ENCODE results near the gene GCNT1.
"Not testable (repeated sequence)": the region's sequence is repeated elsewhere in the genome, so short reads cannot be mapped to it uniquely, and the experiment has no call there.

GCNT1 gene

GRCh38 chr9:76425677-76426453, 33.1 kb upstream of the GCNT1 start:
- no peak for DNase-seq (ENCODE audit: low read depth)
- H3K9ac ChIP-seq (ENCODE audit: low read length): no peak overlapping the region
- no peaks in the 10 kb centered on the region for H3K27me3 ChIP-seq (replicated peaks; ENCODE audit: control insufficient read depth, insufficient read depth, low read length)
- H3K4me1 ChIP-seq (ENCODE audit: control insufficient read depth, insufficient read depth, low read length): no peaks in the 10 kb centered on the region
- no peaks in the 10 kb centered on the region for H3K36me3 ChIP-seq (ENCODE audit: control insufficient read depth, insufficient read depth, low read length, severe bottlenecking)
- H3K4me3 ChIP-seq (ENCODE audit: low read length): no peak overlapping the region
- H3K9me3 ChIP-seq (ENCODE audit: control insufficient read depth, low read length): no peaks in the 10 kb centered on the region

DNA sequence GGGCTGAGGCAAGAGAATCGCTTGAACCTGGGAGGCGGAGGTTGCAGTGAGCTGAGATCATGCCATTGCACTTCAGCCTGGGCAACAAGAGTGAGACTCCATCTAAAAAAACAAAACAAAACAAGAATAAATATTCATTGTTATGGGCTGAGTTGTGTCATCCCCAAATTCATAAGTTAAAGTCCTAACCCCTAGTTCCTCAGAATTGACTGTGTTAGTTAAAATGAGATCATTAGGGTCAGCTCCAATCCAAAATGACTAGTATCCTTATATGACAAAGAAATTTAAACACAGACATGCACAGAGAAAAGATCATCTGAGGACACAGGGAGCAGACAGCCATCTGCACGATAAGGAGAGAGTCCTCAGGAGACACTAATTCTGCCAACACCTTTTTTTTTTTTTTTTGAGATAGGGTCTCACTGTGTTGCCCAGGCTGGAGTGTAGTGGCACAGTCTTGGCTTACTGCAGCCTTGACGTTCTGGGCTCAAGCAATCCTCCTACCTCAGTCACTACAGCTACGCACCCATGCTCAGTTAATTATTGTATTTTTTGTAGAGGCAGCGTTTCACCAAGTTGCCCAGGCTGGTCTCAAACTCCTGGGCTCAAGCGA, 32.1 kb upstream of the GCNT1 start:
- no peak for DNase-seq (ENCODE audit: low read depth)
- Histone ChIP-seq H3K27me3 (replicated peaks; ENCODE audit: control insufficient read depth, insufficient read depth, low read length) (no peaks in the 10 kb centered on the region), H3K9ac (ENCODE audit: low read length) (no peak overlapping the region), H3K4me3 (ENCODE audit: low read length) (no peak overlapping the region), H3K4me1 (ENCODE audit: control insufficient read depth, insufficient read depth, low read length) (no peaks in the 10 kb centered on the region), H3K36me3 (ENCODE audit: control insufficient read depth, insufficient read depth, low read length, severe bottlenecking) (no peaks in the 10 kb centered on the region), H3K9me3 (ENCODE audit: control insufficient read depth, low read length) (no peaks in the 10 kb centered on the region)

GRCh38 chr9:76431601-76432000, 27.4 kb upstream of the GCNT1 start:
- Histone ChIP-seq H3K4me1 (ENCODE audit: control insufficient read depth, insufficient read depth, low read length) (no peaks in the 10 kb centered on the region), H3K9ac (ENCODE audit: low read length) (no peak overlapping the region), H3K27me3 (replicated peaks; ENCODE audit: control insufficient read depth, insufficient read depth, low read length) (no peaks in the 10 kb centered on the region), H3K4me3 (ENCODE audit: low read length) (no peak overlapping the region), H3K9me3 (ENCODE audit: control insufficient read depth, low read length) (no peaks in the 10 kb centered on the region), H3K36me3 (ENCODE audit: control insufficient read depth, insufficient read depth, low read length, severe bottlenecking) (no peaks in the 10 kb centered on the region)
- DNase-seq (ENCODE audit: low read depth): no peak

DNA sequence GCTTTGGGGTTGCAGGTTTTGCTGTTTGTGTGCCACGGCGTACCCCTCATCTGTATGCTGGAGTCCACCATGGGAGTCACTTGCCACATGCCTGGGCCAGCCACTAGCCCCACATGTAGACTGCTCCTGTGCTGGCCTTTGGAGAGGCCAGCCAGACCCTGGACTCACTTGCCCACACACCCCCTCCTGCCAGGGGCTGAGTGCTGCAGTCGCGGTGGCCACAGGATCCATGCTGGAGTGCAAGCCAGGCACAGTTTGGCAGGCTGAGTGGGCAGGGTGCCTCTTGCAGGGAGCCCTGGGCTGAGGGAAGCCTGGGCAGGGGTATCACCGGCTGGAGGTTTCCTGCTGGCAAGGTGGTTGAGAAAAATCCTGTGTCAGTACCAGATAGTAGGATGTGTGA, 25.6 kb upstream of the GCNT1 start:
- no peaks in the 10 kb centered on the region for H3K36me3 ChIP-seq (ENCODE audit: control insufficient read depth, insufficient read depth, low read length, severe bottlenecking)
- no peak overlapping the region for H3K4me3 ChIP-seq (ENCODE audit: low read length)
- no peak overlapping the region for H3K9ac ChIP-seq (ENCODE audit: low read length)
- no peaks in the 10 kb centered on the region for H3K4me1 ChIP-seq (ENCODE audit: control insufficient read depth, insufficient read depth, low read length)
- no peaks in the 10 kb centered on the region for H3K9me3 ChIP-seq (ENCODE audit: control insufficient read depth, low read length)
- H3K27me3 ChIP-seq (replicated peaks; ENCODE audit: control insufficient read depth, insufficient read depth, low read length): no peaks in the 10 kb centered on the region
- no peak for DNase-seq (ENCODE audit: low read depth)

DNA sequence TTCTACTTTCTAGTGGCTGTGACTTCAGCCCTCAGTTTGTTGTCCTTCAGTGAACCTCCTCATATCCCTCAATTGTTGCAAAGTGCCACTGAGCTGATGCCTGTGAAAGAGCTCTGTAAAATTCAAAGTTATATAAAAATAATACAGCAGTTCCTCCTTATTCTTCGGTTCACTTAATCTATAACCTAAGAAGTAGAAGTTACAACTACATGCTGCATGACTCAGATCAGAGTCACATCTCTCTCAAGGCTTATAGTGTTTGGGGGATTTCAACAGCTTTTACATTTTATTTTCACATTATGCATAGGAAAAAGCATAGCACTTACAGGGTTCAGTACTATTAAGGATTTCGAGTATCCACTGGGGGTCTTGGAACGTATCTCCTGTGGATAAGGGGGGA, 25.1 kb upstream of the GCNT1 start:
- no peaks in the 10 kb centered on the region for H3K36me3 ChIP-seq (ENCODE audit: control insufficient read depth, insufficient read depth, low read length, severe bottlenecking)
- H3K9ac ChIP-seq (ENCODE audit: low read length): no peak overlapping the region
- no peak overlapping the region for H3K4me3 ChIP-seq (ENCODE audit: low read length)
- peak; percentile 63 for DNase-seq (ENCODE audit: low read depth)
- H3K9me3 ChIP-seq (ENCODE audit: control insufficient read depth, low read length): no peaks in the 10 kb centered on the region
- no peaks in the 10 kb centered on the region for H3K27me3 ChIP-seq (replicated peaks; ENCODE audit: control insufficient read depth, insufficient read depth, low read length)
- H3K4me1 ChIP-seq (ENCODE audit: control insufficient read depth, insufficient read depth, low read length): no peaks in the 10 kb centered on the region

GRCh38 chr9:76434897-76435296, 24.1 kb upstream of the GCNT1 start:
- not testable (repeated sequence) for H3K4me3 ChIP-seq (ENCODE audit: low read length); H3K27me3 ChIP-seq (replicated peaks; ENCODE audit: control insufficient read depth, insufficient read depth, low read length); H3K4me1 ChIP-seq (ENCODE audit: control insufficient read depth, insufficient read depth, low read length); H3K9me3 ChIP-seq (ENCODE audit: control insufficient read depth, low read length); DNase-seq (ENCODE audit: low read depth); H3K9ac ChIP-seq (ENCODE audit: low read length); H3K36me3 ChIP-seq (ENCODE audit: control insufficient read depth, insufficient read depth, low read length, severe bottlenecking)

DNA sequence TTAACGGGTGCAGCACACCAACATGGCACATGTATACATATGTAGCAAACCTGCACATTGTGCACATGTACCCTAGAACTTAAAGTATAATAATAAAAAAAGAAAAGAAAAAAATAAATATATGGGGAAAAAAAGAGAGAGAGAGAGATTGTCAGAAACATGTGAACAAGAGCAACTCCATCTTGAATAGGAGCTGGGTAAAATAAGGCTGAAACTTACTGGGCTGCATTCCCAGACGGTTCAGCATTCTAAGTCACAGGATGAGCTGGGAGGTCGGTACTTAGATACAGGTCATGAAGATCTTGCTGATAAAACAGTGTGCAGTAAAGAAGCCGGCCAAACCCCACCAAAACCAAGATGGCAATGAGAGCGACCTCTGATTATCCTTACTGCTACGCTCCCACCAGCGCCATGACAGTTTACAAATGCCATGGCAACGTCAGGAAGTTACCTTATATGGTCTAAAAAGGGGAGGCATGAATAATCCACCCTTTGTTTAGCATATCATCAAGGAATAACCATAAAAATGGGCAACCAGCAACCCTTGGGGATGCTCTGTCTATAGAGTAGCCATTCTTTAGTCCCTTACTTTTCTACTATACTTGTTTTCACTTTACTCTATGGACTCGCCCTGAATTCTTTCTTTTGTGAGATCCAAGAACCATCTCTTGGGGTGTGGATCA, 21.8 kb upstream of the GCNT1 start:
- H3K9me3 ChIP-seq (ENCODE audit: control insufficient read depth, low read length); H3K27me3 ChIP-seq (replicated peaks; ENCODE audit: control insufficient read depth, insufficient read depth, low read length); H3K4me3 ChIP-seq (ENCODE audit: low read length); H3K36me3 ChIP-seq (ENCODE audit: control insufficient read depth, insufficient read depth, low read length, severe bottlenecking); H3K4me1 ChIP-seq (ENCODE audit: control insufficient read depth, insufficient read depth, low read length); DNase-seq (ENCODE audit: low read depth); H3K9ac ChIP-seq (ENCODE audit: low read length): not testable (repeated sequence)

- Histone ChIP-seq H3K4me1 (ENCODE audit: control insufficient read depth, insufficient read depth, low read length) (no peaks in the 10 kb centered on the region), H3K36me3 (ENCODE audit: control insufficient read depth, insufficient read depth, low read length, severe bottlenecking) (no peaks in the 10 kb centered on the region), H3K9me3 (ENCODE audit: control insufficient read depth, low read length) (no peaks in the 10 kb centered on the region), H3K9ac (ENCODE audit: low read length) (no peak overlapping the region), H3K4me3 (ENCODE audit: low read length) (no peak overlapping the region), H3K27me3 (replicated peaks; ENCODE audit: control insufficient read depth, insufficient read depth, low read length) (no peaks in the 10 kb centered on the region)
- DNase-seq (ENCODE audit: low read depth): no peak
Observed at GRCh38 chr9:76438841-76439588, 20.0 kb upstream of the GCNT1 start.

DNA sequence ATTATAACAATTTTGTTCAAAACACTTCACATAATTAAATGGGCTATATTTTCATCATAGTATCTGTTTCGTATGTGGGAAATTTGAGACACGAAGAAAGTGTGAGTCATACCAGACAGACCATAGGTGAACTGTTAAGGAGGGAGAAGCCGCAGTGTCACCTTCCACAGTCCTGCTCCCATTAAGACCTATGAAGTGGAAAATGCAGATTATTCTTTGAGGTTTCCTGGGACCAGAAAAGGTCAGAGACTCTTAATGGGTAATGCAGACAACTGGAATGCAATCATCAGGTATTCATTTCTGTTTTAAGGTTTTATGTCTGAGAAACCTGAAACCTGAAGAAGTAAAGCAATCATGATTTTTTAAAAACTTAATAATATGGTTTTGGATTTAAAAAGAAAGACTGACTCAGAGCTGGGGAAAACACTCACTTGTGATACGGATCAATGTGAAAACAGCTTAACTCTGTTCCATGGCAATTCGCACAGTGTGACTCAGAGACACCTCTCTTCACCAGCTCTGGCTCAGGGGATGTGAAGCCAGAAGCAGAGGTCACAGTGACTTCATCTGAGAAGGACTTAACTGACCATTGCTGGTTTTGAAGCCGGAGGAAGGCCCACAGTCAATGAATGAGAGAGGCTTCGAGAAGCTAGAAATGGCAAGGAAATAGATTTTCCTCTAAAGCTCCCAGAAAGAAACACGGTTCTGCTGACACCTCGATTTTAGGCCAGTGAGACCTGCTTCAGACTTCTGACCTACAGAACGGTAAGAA, 17.2 kb upstream of the GCNT1 start:
- Histone ChIP-seq H3K9ac (ENCODE audit: low read length) (no peak overlapping the region), H3K4me3 (ENCODE audit: low read length) (no peak overlapping the region), H3K4me1 (ENCODE audit: control insufficient read depth, insufficient read depth, low read length) (no peaks in the 10 kb centered on the region), H3K9me3 (ENCODE audit: control insufficient read depth, low read length) (no peaks in the 10 kb centered on the region), H3K27me3 (replicated peaks; ENCODE audit: control insufficient read depth, insufficient read depth, low read length) (no peaks in the 10 kb centered on the region), H3K36me3 (ENCODE audit: control insufficient read depth, insufficient read depth, low read length, severe bottlenecking) (no peaks in the 10 kb centered on the region)
- DNase-seq (ENCODE audit: low read depth): peak; percentile 59

- no peak for DNase-seq (ENCODE audit: low read depth)
- Histone ChIP-seq H3K36me3 (ENCODE audit: control insufficient read depth, insufficient read depth, low read length, severe bottlenecking) (no peaks in the 10 kb centered on the region), H3K27me3 (replicated peaks; ENCODE audit: control insufficient read depth, insufficient read depth, low read length) (no peaks in the 10 kb centered on the region), H3K4me1 (ENCODE audit: control insufficient read depth, insufficient read depth, low read length) (peaks cover 4% of the 10 kb centered on the region), H3K4me3 (ENCODE audit: low read length) (no peak overlapping the region), H3K9ac (ENCODE audit: low read length) (no peak overlapping the region), H3K9me3 (ENCODE audit: control insufficient read depth, low read length) (no peaks in the 10 kb centered on the region)
Observed at GRCh38 chr9:76443887-76444286, 15.1 kb upstream of the GCNT1 start.

Measured in adipocyte (in vitro differentiated cells).